Measurements from ENCODE around the gene CAMKK2. TPM values are rescaled to one million over a fixed set of nuclear protein-coding genes. Genes with fewer than 3 reads are reported as not detected.
"Not testable (repeated sequence)": the region's sequence is repeated elsewhere in the genome, so short reads cannot be mapped to it uniquely, and the experiment has no call there.

Gene CAMKK2
- 9.1 and 9.8 TPM in 2 replicates for total RNA-seq (2014; rRNA removed; shearing (Covaris generic))
- 24.0 and 26.4 TPM in 2 replicates for polyA plus RNA-seq (2015; cell fraction: cytosol; rRNA removed)
- polyA plus RNA-seq (2015; cell fraction: nucleus; rRNA removed) = 18.1 and 29.0 TPM in 2 replicates

DNA sequence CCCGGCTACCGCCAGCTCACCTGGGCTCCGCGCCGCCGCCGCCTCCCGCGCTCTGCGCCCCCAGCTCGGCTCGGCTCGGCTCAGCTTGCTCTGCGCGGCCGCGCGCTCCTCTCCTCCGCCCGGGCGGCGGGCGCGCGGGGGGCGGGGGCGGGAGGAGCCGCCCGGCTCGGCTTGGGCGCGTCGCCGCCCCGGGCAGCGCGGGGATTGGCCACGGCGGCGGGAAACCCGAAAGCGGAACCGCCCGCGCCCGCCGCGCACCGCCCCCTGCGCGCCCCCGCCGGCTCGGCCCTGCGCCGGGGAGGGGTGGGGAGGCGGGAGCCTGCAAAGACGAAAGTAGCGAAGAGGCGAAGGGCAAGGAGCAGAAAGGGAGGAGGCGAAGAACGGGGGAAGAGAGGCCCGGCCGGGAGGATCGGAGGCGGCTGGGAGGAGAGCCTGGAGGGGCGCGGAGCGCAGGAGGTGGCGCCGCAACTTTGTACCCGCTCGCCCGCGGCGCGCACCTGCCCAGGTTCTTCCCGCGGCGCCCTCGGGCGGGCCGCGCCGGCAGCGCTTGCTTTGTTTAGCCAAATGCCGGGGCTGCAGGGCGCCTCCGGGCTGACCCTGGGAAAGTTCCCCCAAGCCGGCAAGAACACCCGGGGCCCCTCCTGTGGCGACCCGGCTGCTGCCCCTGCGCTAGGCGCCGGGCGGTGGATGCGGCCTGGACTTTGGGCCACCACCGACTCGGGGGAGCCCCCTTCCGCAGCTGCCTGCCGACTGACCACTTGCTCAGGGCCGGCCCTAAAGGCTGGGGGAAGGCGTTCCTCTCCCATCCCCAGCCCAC lies at the start of gene CAMKK2:
Gene CAMKK2, minus strand, starts transcription at position 92 of the 817 bp plus-strand sequence. CDS start 22,183 bp downstream, outside the sequence.
- in situ Hi-C loops (cut with HindIII; ENCODE audit: low pct_unique_long_range_greater_than_20kb, low sequenced_read_pairs) = no loop called here
- DNase-seq (ENCODE audit: low read depth, low spot score) = peak; percentile 84

DNA sequence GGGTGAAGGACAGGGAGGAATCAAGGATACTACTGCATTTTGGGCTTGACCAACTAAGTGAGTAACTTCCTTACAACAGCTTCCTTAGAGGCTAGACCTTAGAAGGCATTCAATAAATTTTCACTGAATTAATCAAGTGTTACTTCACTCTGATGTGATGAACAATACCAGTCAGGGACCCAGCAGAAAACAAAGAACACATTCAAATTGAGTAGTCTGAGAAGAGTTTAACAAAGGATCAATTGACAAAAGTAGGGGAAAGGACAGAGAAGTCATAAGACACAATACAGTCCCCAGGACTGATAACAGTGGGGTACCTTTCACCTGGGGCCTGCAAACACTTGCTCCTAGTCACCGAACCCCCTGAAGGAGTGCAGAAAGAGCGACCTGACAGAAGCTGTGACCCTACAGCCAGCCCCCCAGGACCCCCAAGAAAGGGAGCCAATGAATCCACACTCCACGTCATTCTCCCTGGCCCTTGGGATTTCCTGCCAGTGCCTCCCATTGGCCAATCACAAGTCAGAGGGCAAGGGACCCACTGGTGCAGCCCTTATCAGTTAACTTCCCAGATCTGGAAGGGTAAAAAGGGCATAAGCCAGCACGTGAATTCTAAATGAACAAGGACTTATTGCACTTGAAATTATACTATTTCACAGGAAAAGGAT lies 48.8 kb upstream of the CAMKK2 start:
- peak; percentile 91 for DNase-seq (ENCODE audit: low read depth, low spot score)
- in situ Hi-C loops (cut with HindIII; ENCODE audit: low pct_unique_long_range_greater_than_20kb, low sequenced_read_pairs) = no loop called here

DNA sequence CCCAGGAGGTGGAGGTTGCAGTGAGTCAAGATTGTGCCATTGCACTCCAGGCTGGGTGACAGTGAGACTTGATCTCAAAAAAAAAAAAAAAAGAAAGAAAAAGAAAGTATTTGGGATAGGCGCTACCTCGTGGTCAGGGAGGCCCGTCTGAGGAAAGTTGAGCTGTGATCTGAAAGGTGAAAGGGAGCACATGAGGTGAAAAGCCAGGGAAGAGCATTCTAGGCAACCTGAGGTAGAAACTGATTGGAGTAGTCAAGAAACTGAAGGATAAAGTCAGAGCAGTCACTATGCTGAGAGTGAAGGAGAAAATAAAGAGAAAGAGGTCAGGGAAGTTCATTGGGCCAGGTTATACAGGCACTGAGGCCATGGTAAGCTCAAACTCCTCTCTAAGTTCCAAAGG lies 48.0 kb upstream of the CAMKK2 start:
- no peak for DNase-seq (ENCODE audit: low read depth, low spot score)
- in situ Hi-C loops (cut with HindIII; ENCODE audit: low pct_unique_long_range_greater_than_20kb, low sequenced_read_pairs) = no loop called here

DNA sequence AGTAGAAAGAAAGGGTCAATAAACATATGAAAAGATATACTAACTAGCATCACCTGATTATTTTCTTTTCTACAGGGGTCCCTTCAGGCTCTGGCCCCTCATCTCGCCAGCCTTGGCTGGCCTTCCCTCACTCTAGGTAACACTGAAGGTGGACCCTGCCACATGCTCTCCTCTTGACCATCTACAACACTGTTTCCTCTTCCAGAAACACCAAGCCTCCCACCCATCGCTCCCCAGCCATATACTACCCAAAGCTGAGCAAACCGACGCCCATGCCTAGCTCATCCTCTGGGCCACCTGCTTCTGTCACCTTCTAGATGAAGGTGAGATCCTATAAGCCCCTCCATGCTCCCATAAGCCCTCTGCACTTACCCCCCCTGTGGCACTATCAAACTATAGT lies 40.9 kb upstream of the CAMKK2 start:
- in situ Hi-C loops (cut with HindIII; ENCODE audit: low pct_unique_long_range_greater_than_20kb, low sequenced_read_pairs) = no loop called here

DNA sequence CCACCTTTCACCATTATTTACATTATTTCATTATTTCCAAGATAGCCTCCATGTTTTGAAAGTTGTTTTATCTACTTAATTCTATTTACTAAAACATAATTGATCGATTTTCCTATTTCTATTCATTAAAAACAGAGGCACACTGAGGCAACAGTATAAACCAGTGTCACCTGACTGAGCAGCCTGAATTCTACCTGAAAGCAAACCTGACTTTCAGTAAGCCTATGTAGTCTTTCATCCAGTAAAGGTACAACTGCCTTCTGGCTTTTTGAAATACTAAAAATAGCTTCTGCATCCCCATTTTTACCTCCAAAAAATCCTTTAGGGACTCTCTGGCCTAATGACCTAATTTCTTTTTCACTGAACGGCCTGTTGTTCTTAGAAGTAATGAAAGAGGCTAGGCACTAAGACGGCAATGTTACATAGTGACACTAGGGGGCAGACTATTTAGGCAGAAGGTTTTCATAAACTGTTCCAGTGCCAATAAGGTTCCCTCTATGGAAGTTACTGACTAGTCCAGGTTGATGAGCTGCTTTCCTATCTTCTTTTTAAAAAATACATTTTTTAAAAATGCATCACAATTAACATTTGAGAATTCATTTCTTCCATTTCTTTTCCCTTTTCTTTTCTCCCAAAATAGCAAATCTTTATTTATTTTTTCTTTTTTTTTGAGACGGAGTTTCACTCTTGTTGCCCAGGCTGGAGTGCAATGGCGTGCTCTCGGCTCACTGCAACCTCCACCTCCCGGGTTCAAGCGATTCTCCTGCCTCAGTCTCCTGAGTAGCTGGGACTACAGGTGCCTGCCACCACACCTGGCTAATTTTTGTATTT lies 38.2 kb upstream of the CAMKK2 start:
- in situ Hi-C loops (cut with HindIII; ENCODE audit: low pct_unique_long_range_greater_than_20kb, low sequenced_read_pairs) = no loop called here
- DNase-seq (ENCODE audit: low read depth, low spot score) = peak; percentile 87

More for the DNA sequence above, 40.9 kb upstream of the CAMKK2 start:
- no peak for DNase-seq (ENCODE audit: low read depth, low spot score)

DNA sequence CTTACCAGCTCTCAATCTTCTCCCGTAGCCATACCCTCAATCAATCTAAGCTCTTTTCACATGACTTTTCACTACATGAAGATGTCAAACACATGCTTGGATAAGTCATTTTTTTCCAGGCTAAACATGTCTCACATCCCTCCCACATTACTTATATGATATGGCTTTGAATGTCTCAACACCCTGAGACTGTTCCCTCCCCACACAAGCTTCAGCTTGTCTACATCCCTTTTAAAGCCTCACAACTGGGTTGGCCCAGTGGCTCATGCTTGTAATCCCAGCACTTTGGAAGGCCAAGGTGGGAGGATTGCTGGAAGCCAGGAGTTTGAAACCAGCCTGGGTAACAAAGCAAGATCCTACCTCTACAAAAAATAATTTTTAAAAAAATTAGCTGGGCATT lies 37.2 kb upstream of the CAMKK2 start:
- no peak for DNase-seq (ENCODE audit: low read depth, low spot score)
- in situ Hi-C loops (cut with HindIII; ENCODE audit: low pct_unique_long_range_greater_than_20kb, low sequenced_read_pairs) = no loop called here

DNA sequence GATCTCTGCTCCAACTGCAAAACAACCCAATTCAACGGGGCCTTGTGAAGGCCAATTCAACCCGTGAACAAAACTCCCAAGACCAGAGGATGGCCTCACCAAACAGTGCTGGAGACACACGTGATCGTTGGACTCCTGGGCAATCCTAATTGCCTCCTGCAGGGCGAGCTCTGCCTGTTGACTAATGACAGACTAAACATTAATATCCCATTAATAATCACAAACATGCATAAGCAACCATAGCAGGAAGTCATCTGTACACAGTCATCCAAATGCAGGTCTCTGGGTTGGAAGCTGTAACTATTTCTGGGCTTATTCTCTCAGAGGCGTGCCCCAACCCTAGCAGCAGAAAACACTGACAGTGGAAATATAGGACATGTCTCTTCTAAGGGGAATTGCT lies 34.7 kb upstream of the CAMKK2 start:
- in situ Hi-C loops (cut with HindIII; ENCODE audit: low pct_unique_long_range_greater_than_20kb, low sequenced_read_pairs) = no loop called here
- DNase-seq (ENCODE audit: low read depth, low spot score) = peak; percentile 10

DNA sequence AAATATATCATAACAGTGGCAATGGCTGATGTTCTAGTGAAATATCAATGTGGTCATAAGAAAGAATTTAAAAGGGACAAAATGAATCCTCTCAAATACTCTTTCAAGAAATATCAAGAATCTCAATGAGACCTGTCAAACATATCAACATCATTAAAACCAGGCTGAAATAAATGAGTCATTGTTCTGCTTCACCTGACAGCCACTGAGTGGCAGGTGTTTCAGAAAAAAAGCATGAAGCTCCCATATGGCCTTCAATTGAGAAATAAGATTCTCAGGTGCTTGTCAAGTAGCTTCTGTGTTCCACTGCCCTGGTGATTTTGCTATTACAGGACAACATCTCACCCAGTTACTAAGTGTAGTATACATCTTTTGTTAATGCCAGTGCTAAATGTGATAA lies 34.2 kb upstream of the CAMKK2 start:
- DNase-seq (ENCODE audit: low read depth, low spot score) = no peak

DNA sequence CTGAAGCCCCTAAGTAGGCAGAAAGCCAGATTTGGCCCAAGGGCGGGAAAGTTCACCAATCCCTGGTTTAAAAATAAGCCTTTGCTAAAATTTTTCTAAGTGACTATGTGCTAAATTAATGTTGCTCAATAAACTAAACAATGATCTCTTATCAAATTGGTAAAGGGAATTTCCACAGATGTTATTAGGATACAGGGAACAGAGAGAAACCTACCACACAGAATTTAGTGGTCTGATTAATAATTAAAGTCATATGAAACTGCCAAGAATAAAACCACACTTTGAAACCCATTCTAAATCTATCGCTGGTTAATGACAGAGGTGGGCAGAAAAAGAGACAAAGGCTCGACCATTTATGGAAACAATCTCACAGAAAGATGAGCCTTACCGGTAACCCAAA lies 33.7 kb upstream of the CAMKK2 start:
- in situ Hi-C loops (cut with HindIII; ENCODE audit: low pct_unique_long_range_greater_than_20kb, low sequenced_read_pairs) = no loop called here

More for the DNA sequence above, 34.2 kb upstream of the CAMKK2 start:
- in situ Hi-C loops (cut with HindIII; ENCODE audit: low pct_unique_long_range_greater_than_20kb, low sequenced_read_pairs) = no loop called here

DNA sequence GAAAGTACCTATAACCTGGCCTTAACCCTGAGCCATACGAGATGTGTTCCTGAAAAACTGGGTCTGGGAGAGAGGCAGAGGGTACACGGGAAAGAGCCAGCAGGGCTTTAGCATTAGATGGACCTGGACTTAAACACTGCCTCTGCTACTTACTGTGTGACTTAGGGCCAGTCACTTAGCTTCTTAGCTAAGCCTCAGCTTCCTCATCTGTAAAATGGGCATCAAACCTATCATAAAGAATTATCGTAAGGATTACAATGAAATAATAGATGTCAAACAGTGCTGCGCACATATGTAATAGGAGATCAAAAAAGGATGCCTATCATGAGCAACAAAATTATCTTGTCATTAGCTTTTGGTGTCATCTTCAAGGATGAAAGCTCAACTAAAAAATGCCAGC lies 32.1 kb upstream of the CAMKK2 start:
- DNase-seq (ENCODE audit: low read depth, low spot score) = no peak
- in situ Hi-C loops (cut with HindIII; ENCODE audit: low pct_unique_long_range_greater_than_20kb, low sequenced_read_pairs) = no loop called here

More for the DNA sequence above, 33.7 kb upstream of the CAMKK2 start:
- DNase-seq (ENCODE audit: low read depth, low spot score) = no peak

DNA sequence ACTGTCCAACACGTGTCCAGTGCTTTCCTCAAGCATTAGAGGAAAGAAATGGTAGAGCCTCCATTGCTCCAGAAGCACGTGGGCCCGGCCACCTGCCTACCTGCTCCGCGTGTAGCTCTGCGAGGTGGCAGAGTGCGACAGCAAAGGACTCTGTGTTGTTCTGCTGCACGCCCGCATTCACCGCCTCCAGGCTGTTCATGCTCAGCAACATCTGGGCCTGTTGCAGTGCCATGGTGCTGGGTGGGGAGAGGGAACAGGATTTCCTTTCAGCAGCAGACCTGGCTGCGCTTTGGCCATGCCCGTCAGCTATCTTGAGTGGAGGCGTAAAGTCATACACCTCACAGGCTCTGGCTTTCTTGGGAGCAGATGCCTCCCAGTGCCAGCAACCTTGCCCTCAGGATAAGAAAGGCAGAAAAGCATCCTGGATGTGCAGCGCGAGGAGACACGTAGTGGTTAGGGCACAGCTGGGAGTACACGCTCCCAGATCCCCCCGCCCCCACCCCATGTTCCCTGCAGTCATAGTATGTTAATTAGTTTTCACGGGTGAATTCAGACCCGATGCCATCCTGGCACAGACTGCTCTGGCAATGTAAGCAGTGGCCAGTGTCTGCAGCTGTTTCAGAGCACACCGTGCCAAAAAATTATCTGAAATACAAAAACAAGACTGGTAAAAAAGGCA lies 30.6 kb upstream of the CAMKK2 start:
- in situ Hi-C loops (cut with HindIII; ENCODE audit: low pct_unique_long_range_greater_than_20kb, low sequenced_read_pairs) = no loop called here
- DNase-seq (ENCODE audit: low read depth, low spot score) = no peak

DNA sequence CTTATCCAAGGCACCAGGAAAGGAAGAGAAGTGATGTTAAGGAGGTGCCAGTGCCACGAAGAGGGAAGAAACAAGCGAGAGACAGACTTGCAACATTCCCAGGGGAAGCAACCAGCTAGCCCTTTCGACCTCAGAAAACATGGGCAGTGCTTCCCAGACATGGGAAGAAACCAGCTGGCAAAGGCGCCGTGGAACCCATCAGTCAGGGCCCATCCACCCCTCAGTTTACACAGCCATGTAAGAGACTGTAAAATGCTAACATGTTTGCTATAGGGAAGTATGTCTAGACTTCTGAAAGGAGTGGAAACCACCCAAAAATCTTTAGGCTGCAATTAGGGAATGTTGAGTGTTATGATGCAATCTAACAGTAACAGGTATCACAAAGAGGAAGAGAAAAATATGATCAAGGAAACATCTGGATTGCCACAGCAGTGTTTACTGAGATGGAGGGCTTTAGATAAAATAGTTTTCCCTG lies 29.4 kb upstream of the CAMKK2 start:
- in situ Hi-C loops (cut with HindIII; ENCODE audit: low pct_unique_long_range_greater_than_20kb, low sequenced_read_pairs) = no loop called here

DNA sequence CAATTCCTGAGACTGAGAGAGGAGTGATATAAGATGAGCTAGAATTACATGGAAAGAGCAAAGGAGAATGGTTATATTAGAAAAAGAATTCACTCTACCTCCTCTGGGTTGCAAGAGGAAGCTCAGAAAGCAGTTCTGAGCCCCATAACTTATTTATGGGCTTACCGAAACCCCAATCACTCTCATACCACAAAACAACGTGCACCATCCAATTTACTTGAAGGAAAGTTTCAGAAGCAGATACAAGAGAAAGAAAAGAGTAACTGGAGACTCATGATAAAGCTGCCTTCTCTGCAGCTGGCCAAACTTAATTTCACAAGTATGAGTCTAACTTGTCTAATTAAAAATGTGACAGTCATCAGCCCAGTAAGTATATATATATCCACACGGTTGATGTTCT lies 27.4 kb upstream of the CAMKK2 start:
- no peak for DNase-seq (ENCODE audit: low read depth, low spot score)
- in situ Hi-C loops (cut with HindIII; ENCODE audit: low pct_unique_long_range_greater_than_20kb, low sequenced_read_pairs) = no loop called here

More for the DNA sequence above, 29.4 kb upstream of the CAMKK2 start:
- no peak for DNase-seq (ENCODE audit: low read depth, low spot score)

DNA sequence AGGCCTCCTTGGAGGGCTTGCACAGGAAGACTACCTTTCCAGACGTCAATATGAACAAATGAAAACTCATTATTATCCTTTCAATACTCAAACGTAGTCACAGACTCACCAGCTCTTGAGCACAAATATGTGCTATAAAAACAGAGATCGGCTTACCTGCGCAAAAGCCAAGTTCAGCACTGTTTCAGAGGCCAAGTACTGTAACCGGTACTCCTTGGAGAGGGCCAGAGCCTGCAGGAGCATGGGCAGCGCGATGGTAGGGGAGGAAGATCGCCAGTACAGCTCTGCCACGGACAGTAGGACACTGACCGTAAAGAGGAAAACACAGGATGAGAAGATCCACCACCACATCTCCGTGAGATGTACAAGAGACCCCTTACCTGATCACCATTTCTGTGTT lies 21.6 kb upstream of the CAMKK2 start:
- no peak for DNase-seq (ENCODE audit: low read depth, low spot score)
- in situ Hi-C loops (cut with HindIII; ENCODE audit: low pct_unique_long_range_greater_than_20kb, low sequenced_read_pairs) = no loop called here

DNA sequence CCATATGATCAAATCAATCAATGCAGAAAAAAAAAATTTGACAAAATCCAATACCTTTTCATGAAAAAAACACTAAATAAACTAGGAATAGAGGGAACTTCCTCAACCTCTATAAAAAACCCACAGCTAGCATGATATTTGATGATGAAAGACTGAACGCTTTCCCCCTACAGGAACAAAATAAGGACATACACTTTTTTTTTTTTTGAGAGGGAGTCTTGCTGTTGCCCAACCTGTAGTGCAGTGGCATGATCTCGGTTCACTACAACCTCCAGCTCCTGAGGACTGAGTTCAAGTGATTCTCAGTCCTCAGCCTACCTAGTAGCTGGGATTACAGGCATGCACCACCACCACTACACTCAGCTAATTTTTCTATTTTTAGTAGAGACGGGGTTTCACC lies 17.9 kb upstream of the CAMKK2 start:
- no peak for DNase-seq (ENCODE audit: low read depth, low spot score)
- in situ Hi-C loops (cut with HindIII; ENCODE audit: low pct_unique_long_range_greater_than_20kb, low sequenced_read_pairs) = no loop called here

DNA sequence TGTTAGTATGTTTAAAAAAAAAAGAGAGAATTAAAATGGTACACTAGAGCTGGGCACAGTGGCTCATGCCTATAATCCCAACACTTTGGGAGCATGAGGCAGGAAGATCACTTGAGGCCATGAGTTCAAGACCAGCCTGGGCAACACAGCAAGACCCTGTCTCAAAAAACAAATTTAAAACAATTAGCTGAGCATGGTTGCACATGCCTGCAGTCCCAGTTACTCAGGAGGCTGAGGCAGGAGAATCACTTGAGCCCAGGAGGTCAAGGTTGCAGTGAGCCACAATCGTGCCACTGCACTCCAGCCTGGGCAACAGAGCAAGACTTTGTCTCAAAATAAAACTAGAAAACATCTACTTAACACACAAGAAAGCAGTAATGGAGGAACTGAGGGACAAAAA lies 13.7 kb upstream of the CAMKK2 start:
- in situ Hi-C loops (cut with HindIII; ENCODE audit: low pct_unique_long_range_greater_than_20kb, low sequenced_read_pairs); DNase-seq (ENCODE audit: low read depth, low spot score): not testable (repeated sequence)

DNA sequence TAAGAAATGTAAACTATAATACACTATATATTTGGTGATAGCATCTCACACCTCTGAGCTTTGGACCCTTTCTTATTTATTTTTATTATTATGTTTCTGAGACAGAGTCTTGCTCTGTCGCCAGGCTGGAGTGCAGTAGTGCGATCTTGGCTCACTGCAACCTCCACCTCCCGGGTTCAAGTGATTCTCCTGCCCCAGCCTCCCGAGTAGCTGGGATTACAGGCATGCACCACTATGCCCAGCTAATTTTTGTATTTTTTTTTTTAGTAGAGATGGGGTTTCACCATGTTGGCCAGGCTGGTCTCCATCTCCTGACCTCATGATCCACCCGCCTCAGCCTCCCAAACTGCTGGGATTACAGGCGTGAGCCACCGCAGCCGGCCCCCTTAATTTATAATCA lies 10.9 kb upstream of the CAMKK2 start:
- in situ Hi-C loops (cut with HindIII; ENCODE audit: low pct_unique_long_range_greater_than_20kb, low sequenced_read_pairs); DNase-seq (ENCODE audit: low read depth, low spot score): not testable (repeated sequence)

All from SK-MEL-5 (cell line).